HEK293 (cell line): Measurements from ENCODE around the gene POU4F3.

Source experiments
- CTCF ChIP-seq: fragments of 450-650 bp; formaldehyde crosslinking; IDR thresholded peaks from 2 replicates; pipeline ENCODE4 v1.5.1; 2016; ENCODE audit warnings: missing biosample characterization, missing genetic modification characterization
- SALL2 ChIP-seq: fragments of 450-650 bp; formaldehyde crosslinking; IDR thresholded peaks from 2 replicates; pipeline ENCODE4 v1.5.0; 2017; ENCODE audit warnings: missing biosample characterization, mild to moderate bottlenecking, missing genetic modification characterization, borderline replicate concordance
- SP2 ChIP-seq: fragments of 450-650 bp; formaldehyde crosslinking; IDR thresholded peaks from 2 replicates; pipeline ENCODE4 v1.5.1; 2016; ENCODE audit warnings: missing biosample characterization, missing genetic modification characterization
- ZBTB21 ChIP-seq: fragments of 450-650 bp; formaldehyde crosslinking; IDR thresholded peaks from 2 replicates; pipeline ENCODE4 v1.5.1; 2017; ENCODE audit warnings: missing biosample characterization, missing genetic modification characterization
- ZBTB7A ChIP-seq: fragments of 450-650 bp; formaldehyde crosslinking; IDR thresholded peaks from 2 replicates; pipeline ENCODE4 v1.5.1; 2016; ENCODE audit warnings: low read depth, missing biosample characterization, missing genetic modification characterization
- ZFP37 ChIP-seq: fragments of 450-650 bp; formaldehyde crosslinking; IDR thresholded peaks from 2 replicates; pipeline ENCODE4 v1.5.1; 2016; ENCODE audit warnings: missing biosample characterization, missing genetic modification characterization
- ZNF10 ChIP-seq: fragments of 450-650 bp; formaldehyde crosslinking; IDR thresholded peaks from 2 replicates; pipeline ENCODE4 v1.5.1; 2017; ENCODE audit warnings: missing biosample characterization, missing genetic modification characterization
- ZNF146 ChIP-seq: fragments of 450-650 bp; formaldehyde crosslinking; IDR thresholded peaks from 2 replicates; pipeline ENCODE4 v1.5.1; 2016; ENCODE audit warnings: missing biosample characterization, missing genetic modification characterization
- ZNF221 ChIP-seq: fragments of 450-650 bp; formaldehyde crosslinking; IDR thresholded peaks from 2 replicates; pipeline ENCODE4 v1.5.1; 2017; ENCODE audit warnings: missing biosample characterization, missing genetic modification characterization, borderline replicate concordance
- ZNF24 ChIP-seq: fragments of 450-650 bp; formaldehyde crosslinking; IDR thresholded peaks from 2 replicates; pipeline ENCODE4 v1.5.1; 2016; ENCODE audit warnings: missing biosample characterization, missing genetic modification characterization
- ZNF423 ChIP-seq: fragments of 450-650 bp; formaldehyde crosslinking; IDR thresholded peaks from 2 replicates; pipeline ENCODE4 v1.5.1; 2016; ENCODE audit warnings: missing biosample characterization, missing genetic modification characterization
- ZNF623 ChIP-seq: fragments of 450-650 bp; formaldehyde crosslinking; IDR thresholded peaks from 2 replicates; pipeline ENCODE4 v1.5.1; 2016; ENCODE audit warnings: missing biosample characterization, missing genetic modification characterization
- ZNF701 ChIP-seq: fragments of 450-650 bp; formaldehyde crosslinking; IDR thresholded peaks from 2 replicates; pipeline ENCODE4 v1.5.1; 2016; ENCODE audit warnings: missing biosample characterization, missing genetic modification characterization
- TF ChIP-seq, protein P1 (sequence below): fragments of 450-650 bp; formaldehyde crosslinking; IDR thresholded peaks from 2 replicates; pipeline ENCODE4 v1.5.1; 2017; ENCODE audit warnings: missing biosample characterization, missing genetic modification characterization

DNA sequence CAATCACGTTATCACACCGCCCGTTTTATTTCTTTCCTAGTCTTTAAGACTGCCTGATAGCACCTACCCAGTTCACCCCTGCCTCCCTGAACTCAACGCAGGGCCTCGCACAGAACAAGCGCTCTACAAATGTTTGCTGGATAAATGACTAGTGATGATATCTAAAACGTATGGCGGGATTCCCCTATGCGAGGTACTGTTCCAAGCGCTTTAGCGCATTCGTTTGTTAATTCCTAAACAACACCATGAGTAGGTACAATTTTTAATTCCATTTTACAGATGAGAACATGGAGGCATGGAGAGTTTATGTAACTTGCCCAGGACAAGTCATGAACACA lies 6.6 kb downstream of the POU4F3 start:
- TF ChIP-seq ZNF623 (tag by site-specific recombination) (no peak), SALL2 (tag by site-specific recombination) (no peak), ZNF221 (tag by site-specific recombination) (no peak), CTCF (no peak), SP2 (no peak), ZBTB7A (tag by site-specific recombination) (no peak), ZNF24 (no peak), ZNF423 (tag by site-specific recombination) (no peak), ZBTB21 (no peak), ZFP37 (tag by site-specific recombination) (no peak), ZNF146 (no peak), ZNF10 (tag by site-specific recombination) (no peak), ZNF701 (tag by site-specific recombination) (no peak)
- TF ChIP-seq, protein P1, sequence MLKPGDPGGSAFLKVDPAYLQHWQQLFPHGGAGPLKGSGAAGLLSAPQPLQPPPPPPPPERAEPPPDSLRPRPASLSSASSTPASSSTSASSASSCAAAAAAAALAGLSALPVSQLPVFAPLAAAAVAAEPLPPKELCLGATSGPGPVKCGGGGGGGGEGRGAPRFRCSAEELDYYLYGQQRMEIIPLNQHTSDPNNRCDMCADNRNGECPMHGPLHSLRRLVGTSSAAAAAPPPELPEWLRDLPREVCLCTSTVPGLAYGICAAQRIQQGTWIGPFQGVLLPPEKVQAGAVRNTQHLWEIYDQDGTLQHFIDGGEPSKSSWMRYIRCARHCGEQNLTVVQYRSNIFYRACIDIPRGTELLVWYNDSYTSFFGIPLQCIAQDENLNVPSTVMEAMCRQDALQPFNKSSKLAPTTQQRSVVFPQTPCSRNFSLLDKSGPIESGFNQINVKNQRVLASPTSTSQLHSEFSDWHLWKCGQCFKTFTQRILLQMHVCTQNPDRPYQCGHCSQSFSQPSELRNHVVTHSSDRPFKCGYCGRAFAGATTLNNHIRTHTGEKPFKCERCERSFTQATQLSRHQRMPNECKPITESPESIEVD, result no peak
